Measurements from ENCODE around the gene CDH23. TPM values are rescaled to one million over a fixed set of nuclear protein-coding genes. Genes with fewer than 3 reads are reported as not detected.

The CDH23 gene
- total RNA-seq, 1 experiment from 2014 or later = not detected

DNA sequence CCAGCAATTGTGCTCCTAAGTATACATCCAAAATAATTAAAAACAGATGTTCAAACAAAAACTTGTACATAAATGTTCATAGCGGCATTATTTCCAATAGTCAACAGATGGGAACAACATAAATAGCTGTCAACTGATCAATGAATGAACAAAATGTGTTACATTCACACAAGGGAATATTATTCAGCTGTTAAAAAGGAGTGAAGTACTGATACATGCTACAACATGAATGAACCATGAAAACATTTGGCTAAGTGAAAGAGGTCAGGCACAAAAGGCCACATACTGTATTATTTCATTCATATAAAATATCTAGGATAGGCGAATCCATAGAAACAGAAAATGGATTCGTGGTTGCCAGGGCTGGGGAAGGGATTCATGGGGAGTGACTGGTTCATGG is 109.1 kb downstream of the CDH23 start:
- H2AFZ ChIP-seq (ENCODE audit: low read length) = no peak overlapping the region
- H3K27me3 ChIP-seq (ENCODE audit: low read length) = peaks cover 26% of the 10 kb centered on the region
- TF ChIP-seq EZH2phosphoT487 (IDR thresholded peaks at IDR 0.05; ENCODE audit: borderline replicate concordance, low read length) (no peak), EZH2 (IDR thresholded peaks at IDR 0.05; ENCODE audit: low read length, unreplicated experiment) (no peak)
- TF ChIP-seq, protein P1, sequence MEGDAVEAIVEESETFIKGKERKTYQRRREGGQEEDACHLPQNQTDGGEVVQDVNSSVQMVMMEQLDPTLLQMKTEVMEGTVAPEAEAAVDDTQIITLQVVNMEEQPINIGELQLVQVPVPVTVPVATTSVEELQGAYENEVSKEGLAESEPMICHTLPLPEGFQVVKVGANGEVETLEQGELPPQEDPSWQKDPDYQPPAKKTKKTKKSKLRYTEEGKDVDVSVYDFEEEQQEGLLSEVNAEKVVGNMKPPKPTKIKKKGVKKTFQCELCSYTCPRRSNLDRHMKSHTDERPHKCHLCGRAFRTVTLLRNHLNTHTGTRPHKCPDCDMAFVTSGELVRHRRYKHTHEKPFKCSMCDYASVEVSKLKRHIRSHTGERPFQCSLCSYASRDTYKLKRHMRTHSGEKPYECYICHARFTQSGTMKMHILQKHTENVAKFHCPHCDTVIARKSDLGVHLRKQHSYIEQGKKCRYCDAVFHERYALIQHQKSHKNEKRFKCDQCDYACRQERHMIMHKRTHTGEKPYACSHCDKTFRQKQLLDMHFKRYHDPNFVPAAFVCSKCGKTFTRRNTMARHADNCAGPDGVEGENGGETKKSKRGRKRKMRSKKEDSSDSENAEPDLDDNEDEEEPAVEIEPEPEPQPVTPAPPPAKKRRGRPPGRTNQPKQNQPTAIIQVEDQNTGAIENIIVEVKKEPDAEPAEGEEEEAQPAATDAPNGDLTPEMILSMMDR (conservative IDR thresholded peaks at IDR 0.05; ENCODE audit: low read depth, low read length) = no peak
- DNase-seq (no peak), ATAC-seq (no peak)
- ChIA-PET POLR2A (ENCODE audit: unreplicated experiment) (no interaction called here), CTCF (no interaction called here)
- H3K27ac ChIP-seq (ENCODE audit: low read length) = no peak overlapping the region
- no peaks in the 10 kb centered on the region for H3K9me3 ChIP-seq (ENCODE audit: low read length)
- H3K9ac ChIP-seq (ENCODE audit: low read length) = no peak overlapping the region
- no peaks in the 10 kb centered on the region for H4K20me1 ChIP-seq (ENCODE audit: low read length)
- no peaks in the 10 kb centered on the region for H3K36me3 ChIP-seq (ENCODE audit: low read depth, low read length)
- no peaks in the 10 kb centered on the region for H3K79me2 ChIP-seq (ENCODE audit: low read length)
- H3K4me3 ChIP-seq (ENCODE audit: low read length) = no peak overlapping the region
- BruUV-seq (replicated peaks) = no TSS peak
- no peak overlapping the region for H3K4me2 ChIP-seq (ENCODE audit: low read length)
- H3F3A ChIP-seq (ENCODE audit: low read length, unreplicated experiment) = no peaks in the 10 kb centered on the region
- intact Hi-C loops (cut with micrococcal nuclease) = no loop called here
- H3K9me2 ChIP-seq (replicated peaks; ENCODE audit: low read length) = no peaks in the 10 kb centered on the region
- H3K4me1 ChIP-seq (ENCODE audit: insufficient read depth, low read length) = no peaks in the 10 kb centered on the region

DNA sequence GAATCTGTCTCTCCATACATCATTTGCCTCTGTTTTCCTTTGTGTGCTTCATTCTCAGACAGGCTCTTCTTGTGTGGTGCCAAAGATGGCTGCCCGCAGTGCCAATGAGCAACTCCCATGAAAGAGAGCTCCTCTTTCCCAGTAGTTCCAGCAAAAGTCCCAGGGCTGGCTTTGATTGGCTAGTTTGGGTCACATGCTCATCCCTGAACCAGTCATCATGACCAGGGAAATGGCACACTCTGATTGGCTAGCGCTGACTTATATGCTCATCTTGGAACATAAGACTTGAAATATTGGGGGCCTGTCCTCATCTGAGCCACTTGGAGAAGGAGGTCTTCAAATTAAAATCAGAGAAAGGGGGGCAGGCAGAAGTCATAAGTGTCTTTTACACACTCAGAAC is 112.7 kb downstream of the CDH23 start:
- no peak overlapping the region for H3K9ac ChIP-seq (ENCODE audit: low read length)
- H3K9me2 ChIP-seq (replicated peaks; ENCODE audit: low read length) = no peaks in the 10 kb centered on the region
- H3K79me2 ChIP-seq (ENCODE audit: low read length) = no peaks in the 10 kb centered on the region
- no peaks in the 10 kb centered on the region for H4K20me1 ChIP-seq (ENCODE audit: low read length)
- CTCF ChIA-PET = no interaction called here
- no peak overlapping the region for H2AFZ ChIP-seq (ENCODE audit: low read length)
- H3K4me2 ChIP-seq (ENCODE audit: low read length) = no peak overlapping the region
- peaks cover 12% of the 10 kb centered on the region for H3K4me1 ChIP-seq (ENCODE audit: insufficient read depth, low read length)
- BruUV-seq (replicated peaks) = no TSS peak
- no peak for DNase-seq
- TF ChIP-seq EZH2phosphoT487 (IDR thresholded peaks at IDR 0.05; ENCODE audit: borderline replicate concordance, low read length) (no peak), EZH2 (IDR thresholded peaks at IDR 0.05; ENCODE audit: low read length, unreplicated experiment) (no peak)
- TF ChIP-seq, protein P1 (conservative IDR thresholded peaks at IDR 0.05; ENCODE audit: low read depth, low read length) = no peak
- POLR2A ChIA-PET (ENCODE audit: unreplicated experiment) = no interaction called here
- intact Hi-C loops (cut with micrococcal nuclease) = no loop called here
- no peaks in the 10 kb centered on the region for H3K9me3 ChIP-seq (ENCODE audit: low read length)
- H3K4me3 ChIP-seq (ENCODE audit: low read length) = no peak overlapping the region
- H3K27me3 ChIP-seq (ENCODE audit: low read length) = peaks cover 19% of the 10 kb centered on the region
- no peaks in the 10 kb centered on the region for H3F3A ChIP-seq (ENCODE audit: low read length, unreplicated experiment)
- no peak overlapping the region for H3K27ac ChIP-seq (ENCODE audit: low read length)
- no peaks in the 10 kb centered on the region for H3K36me3 ChIP-seq (ENCODE audit: low read depth, low read length)
- ATAC-seq = no peak

DNA sequence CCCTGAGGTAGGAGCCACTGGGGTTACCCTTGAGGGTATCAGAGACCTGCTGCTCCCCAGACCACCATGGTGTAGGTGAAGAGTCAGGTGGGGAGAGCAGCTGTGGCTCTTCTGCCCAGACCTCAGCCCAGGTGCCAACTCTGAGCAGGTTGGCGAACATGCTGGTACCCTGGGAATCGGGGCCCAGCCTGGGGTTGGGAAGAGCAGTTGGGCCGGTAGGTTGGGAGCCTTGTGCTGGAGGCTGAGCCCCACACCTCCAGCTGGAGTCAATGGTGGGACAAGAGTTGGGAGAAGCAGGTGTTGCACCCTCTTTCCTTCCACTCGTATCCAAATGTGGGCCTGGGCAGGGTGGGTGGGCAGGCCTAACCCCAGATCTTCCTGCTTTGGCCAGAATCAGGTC is 114.5 kb downstream of the CDH23 start:
- TF ChIP-seq EZH2 (IDR thresholded peaks at IDR 0.05; ENCODE audit: low read length, unreplicated experiment) = no peak
- TF ChIP-seq, protein P1 (conservative IDR thresholded peaks at IDR 0.05; ENCODE audit: low read depth, low read length) = no peak
- TF ChIP-seq EZH2phosphoT487 (IDR thresholded peaks at IDR 0.05; ENCODE audit: borderline replicate concordance, low read length) = no peak
- intact Hi-C loops (cut with micrococcal nuclease) = no loop called here
- peaks cover 12% of the 10 kb centered on the region for H3K4me1 ChIP-seq (ENCODE audit: insufficient read depth, low read length)
- H3K4me3 ChIP-seq (ENCODE audit: low read length) = no peak overlapping the region
- H3K36me3 ChIP-seq (ENCODE audit: low read depth, low read length) = no peaks in the 10 kb centered on the region
- no peaks in the 10 kb centered on the region for H3F3A ChIP-seq (ENCODE audit: low read length, unreplicated experiment)
- no peaks in the 10 kb centered on the region for H3K79me2 ChIP-seq (ENCODE audit: low read length)
- DNase-seq (no peak), ATAC-seq (no peak)
- ChIA-PET POLR2A (ENCODE audit: unreplicated experiment) (no interaction called here), CTCF (no interaction called here)
- no peak overlapping the region for H3K9ac ChIP-seq (ENCODE audit: low read length)
- no peaks in the 10 kb centered on the region for H3K9me3 ChIP-seq (ENCODE audit: low read length)
- H4K20me1 ChIP-seq (ENCODE audit: low read length) = no peaks in the 10 kb centered on the region
- H3K27ac ChIP-seq (ENCODE audit: low read length) = no peak overlapping the region
- no peaks in the 10 kb centered on the region for H3K9me2 ChIP-seq (replicated peaks; ENCODE audit: low read length)
- H3K4me2 ChIP-seq (ENCODE audit: low read length) = no peak overlapping the region
- no peak overlapping the region for H2AFZ ChIP-seq (ENCODE audit: low read length)
- H3K27me3 ChIP-seq (ENCODE audit: low read length) = 0 out of 2 replicates have a peak, but pooled peaks cover 4% of the 10 kb centered on the region
- no TSS peak for BruUV-seq (replicated peaks)
